Esophagus (tissue), 2 donors: ENCODE results near the gene ZMYM4. TPM values are rescaled to one million over a fixed set of nuclear protein-coding genes. Genes with fewer than 3 reads are reported as not detected.

ENCODE experiments used
- H3K27ac ChIP-seq, 2 donors: one replicate each; pipeline ENCODE4 v1.5.1; 2013; ENCODE audit warnings: low read depth in 2 of 2, mild to moderate bottlenecking in 2 of 2, inconsistent platforms in 1 of 2, low read length in 1 of 2, moderate library complexity in 1 of 2
- H3K27me3 ChIP-seq, 2 donors: one replicate each; pipeline ENCODE4 v1.6.1; 2013; ENCODE audit warnings: low read length in 2 of 2, control low read depth in 1 of 2, mild to moderate bottlenecking in 1 of 2; ENCODE audit not compliant: insufficient read depth in 2 of 2, control insufficient read depth in 1 of 2
- H3K36me3 ChIP-seq, 2 donors: one replicate each; pipeline ENCODE4 v1.6.1; 2013; ENCODE audit warnings: low read length in 1 of 2; ENCODE audit not compliant: control insufficient read depth in 2 of 2, insufficient read depth in 2 of 2
- H3K4me1 ChIP-seq, 2 donors: one replicate each; pipeline ENCODE4 v1.6.1; 2013; ENCODE audit warnings: low read length in 1 of 2; ENCODE audit not compliant: control insufficient read depth in 2 of 2, insufficient read depth in 2 of 2
- H3K4me3 ChIP-seq, 2 donors: one replicate each; pipeline ENCODE4 v1.5.1; 2013; ENCODE audit warnings: low read length in 2 of 2, mild to moderate bottlenecking in 2 of 2, low read depth in 1 of 2, moderate library complexity in 1 of 2
- H3K9me3 ChIP-seq, 2 donors: one replicate each; pipeline ENCODE4 v1.6.1; 2013; ENCODE audit warnings: mild to moderate bottlenecking in 2 of 2, low read depth in 1 of 2, low read length in 1 of 2, moderate library complexity in 1 of 2; ENCODE audit not compliant: control insufficient read depth in 2 of 2, insufficient read depth in 1 of 2
- WGBS, 2 donors: extraction: QIAGEN DNeasy Blood & Tissue Kit; methylation state at CpG; one replicate each; pipeline ENCODE4 v1.1.7; 2013; 5-methylcytosine and 5-hydroxymethylcytosine counted together
- polyA plus RNA-seq, 2 donors: library from polyadenylated mRNA; stranded (reverse); fragments of 200-250 nt; gene quantifications; one replicate each; pipeline ENCODE4 v1.2.3, GENCODE V29; 2013
- donor health status: healthy with polysubstance abuse.
- donor health status: Bipolar disorder and iron deficiency.

Gene ZMYM4
- polyA plus RNA-seq, 2 donors = 6.1 to 9.0 TPM

DNA sequence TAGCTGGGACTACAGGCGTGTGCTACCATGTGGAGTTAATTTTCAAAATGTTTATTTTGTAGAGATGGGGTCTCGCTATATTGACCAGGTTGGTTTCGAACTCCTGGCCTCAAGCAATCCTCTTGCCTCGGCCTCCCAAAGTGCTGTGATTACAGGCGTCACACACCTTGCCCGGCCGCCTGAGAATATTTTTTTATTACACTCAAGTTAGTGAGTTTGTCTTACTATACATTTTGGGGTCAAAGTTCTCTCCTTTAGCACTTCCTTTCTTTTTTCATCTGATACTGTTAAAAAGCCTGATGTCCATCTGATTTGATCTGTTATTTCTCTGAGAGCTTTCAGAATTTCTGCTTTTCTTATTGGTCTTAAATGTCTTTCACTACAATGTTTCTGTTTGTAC lies 159.9 kb downstream of the ZMYM4 start:
- 92 to 99% methylated on average over 7 of the region's 7 CpGs for whole genome bisulfite sequencing, 2 donors
- Histone ChIP-seq H3K27ac (no peak overlapping the region), H3K36me3 (peaks cover 1 to 8% of the 10 kb centered on the region in 2 donors), H3K27me3 (no peaks in the 10 kb centered on the region), H3K4me3 (no peak overlapping the region), H3K9me3 (no peaks in the 10 kb centered on the region), H3K4me1 (no peaks in the 10 kb centered on the region)

DNA sequence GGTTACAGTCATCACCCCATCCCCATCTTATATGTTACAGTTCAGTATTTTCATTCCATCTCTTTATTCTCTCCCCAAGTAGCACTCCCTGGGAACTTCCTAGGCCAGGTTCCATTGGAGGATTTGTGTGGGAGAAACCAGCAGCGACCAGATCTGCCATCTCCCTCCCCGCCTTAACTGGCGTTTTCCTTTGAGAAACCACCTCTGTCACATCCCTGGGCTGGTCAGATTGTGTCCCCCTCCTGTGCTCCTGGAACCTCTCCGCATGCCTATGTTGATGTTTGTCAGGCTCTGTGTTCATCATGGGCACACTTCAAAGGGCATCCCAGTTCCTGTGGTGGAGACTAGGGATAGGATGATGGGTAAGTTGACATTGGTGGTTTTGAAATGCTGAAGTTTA lies 162.3 kb downstream of the ZMYM4 start:
- 95 to 96% methylated on average over 4 of the region's 4 CpGs for WGBS, 2 donors
- no peak overlapping the region for H3K27ac ChIP-seq
- no peaks in the 10 kb centered on the region for H3K4me1 ChIP-seq
- H3K36me3 ChIP-seq = peaks cover 9 to 22% of the 10 kb centered on the region in 2 donors
- H3K9me3 ChIP-seq = no peaks in the 10 kb centered on the region
- H3K4me3 ChIP-seq = no peak overlapping the region
- H3K27me3 ChIP-seq = no peaks in the 10 kb centered on the region

DNA sequence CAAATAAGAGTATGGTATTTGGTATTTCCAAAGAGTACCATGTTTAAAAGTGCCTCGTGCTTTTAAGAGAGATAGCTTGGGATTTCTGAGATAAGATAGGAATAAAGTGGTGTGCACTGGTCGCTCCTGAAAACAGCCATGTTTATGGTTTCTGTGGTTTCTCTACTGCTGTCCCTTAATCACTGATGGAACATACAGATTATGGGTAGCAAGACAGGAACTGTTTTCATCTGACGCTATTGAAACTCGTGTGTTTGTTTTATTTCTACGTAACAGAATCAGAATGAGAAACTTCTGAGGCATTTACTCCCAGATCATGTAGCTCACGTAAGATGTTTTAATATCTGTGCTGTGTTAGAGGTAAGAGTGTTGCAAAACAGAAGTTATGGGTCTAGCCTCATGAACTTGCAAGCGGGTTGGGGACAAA lies 162.7 kb downstream of the ZMYM4 start:
- WGBS, 2 donors = 81 to 84% methylated on average over 7 of the region's 7 CpGs
- Histone ChIP-seq H3K27me3 (no peaks in the 10 kb centered on the region), H3K27ac (no peak overlapping the region), H3K9me3 (no peaks in the 10 kb centered on the region), H3K4me1 (no peaks in the 10 kb centered on the region), H3K36me3 (peaks cover 9 to 25% of the 10 kb centered on the region in 2 donors), H3K4me3 (no peak overlapping the region)

DNA sequence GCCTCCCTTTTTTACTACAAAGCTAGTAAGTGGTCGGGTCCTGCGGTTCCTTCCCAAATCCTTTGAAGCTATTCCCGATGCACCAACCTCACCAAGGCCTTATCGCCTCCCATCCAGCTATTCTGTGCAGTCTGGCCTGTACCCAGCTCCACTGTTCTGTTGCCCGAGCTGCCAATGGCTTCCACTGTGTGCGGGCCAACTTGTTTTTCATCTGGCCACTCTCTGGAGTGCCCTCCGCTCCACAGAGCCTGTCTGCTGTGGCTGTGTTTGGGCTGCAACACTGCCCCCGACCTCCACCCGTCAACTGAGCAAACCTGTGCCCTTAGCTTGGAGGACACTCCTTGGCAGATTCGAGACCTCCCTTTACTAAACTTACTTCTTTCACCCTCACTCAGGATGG lies 163.7 kb downstream of the ZMYM4 start:
- 95 to 96% methylated on average over 10 of the region's 10 CpGs for WGBS, 2 donors
- peaks cover 17 to 31% of the 10 kb centered on the region in 2 donors for H3K36me3 ChIP-seq

DNA sequence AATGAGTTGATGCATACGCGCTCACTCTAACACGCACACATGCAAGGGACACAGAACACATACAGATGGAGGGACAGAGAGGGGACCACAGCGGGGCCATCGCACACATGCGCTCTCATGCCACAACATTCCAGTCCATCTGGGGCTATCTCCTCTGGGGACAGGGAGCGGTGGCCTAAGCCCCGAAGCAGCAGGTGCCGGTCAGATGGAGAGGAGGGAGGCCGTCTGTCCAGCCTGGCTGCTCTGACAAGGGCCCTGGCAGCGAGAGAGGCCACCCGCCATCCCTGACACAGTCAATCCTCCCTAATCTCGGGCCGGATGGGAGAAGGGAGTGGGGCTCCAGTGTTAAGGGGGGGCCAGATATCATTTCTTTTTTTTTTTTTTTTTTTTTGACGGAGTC lies 165.2 kb downstream of the ZMYM4 start:
- Histone ChIP-seq H3K4me3 (no peak overlapping the region), H3K9me3 (no peaks in the 10 kb centered on the region), H3K4me1 (no peaks in the 10 kb centered on the region), H3K36me3 (peaks cover 18 to 31% of the 10 kb centered on the region in 2 donors), H3K27ac (no peak overlapping the region), H3K27me3 (no peaks in the 10 kb centered on the region)
- 96% methylated on average over 14 of the region's 15 CpGs for WGBS, 2 donors

More for the DNA sequence above, 163.7 kb downstream of the ZMYM4 start:
- Histone ChIP-seq H3K27me3 (no peaks in the 10 kb centered on the region), H3K27ac (no peak overlapping the region), H3K9me3 (no peaks in the 10 kb centered on the region), H3K4me1 (no peaks in the 10 kb centered on the region), H3K4me3 (no peak overlapping the region)

DNA sequence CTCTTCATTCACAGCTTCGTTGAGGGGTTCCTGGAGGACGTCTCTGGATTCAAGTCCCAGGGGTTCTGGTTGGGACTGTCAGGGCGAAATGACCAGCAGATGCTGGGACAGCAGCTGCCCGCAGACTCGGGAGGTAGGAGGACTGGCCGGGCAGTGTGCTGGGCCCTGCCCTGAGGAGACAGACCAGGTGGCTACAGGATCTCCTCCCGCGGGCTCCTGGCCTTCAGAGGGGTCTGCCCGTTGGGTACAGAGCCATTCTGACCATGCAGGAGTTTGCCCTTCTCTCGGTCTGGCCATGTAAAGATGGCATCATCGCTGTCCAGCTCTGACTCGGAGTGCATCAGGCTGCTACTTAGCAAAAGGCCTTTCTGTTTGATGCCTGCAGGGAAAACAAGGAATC lies 166.2 kb downstream of the ZMYM4 start:
- peaks cover 18 to 36% of the 10 kb centered on the region in 2 donors for H3K36me3 ChIP-seq
- H3K4me1 ChIP-seq = peaks cover 0 to 4% of the 10 kb centered on the region in 2 donors
- no peak overlapping the region for H3K4me3 ChIP-seq
- no peak overlapping the region for H3K27ac ChIP-seq
- 90 to 91% methylated on average over 12 of the region's 12 CpGs for WGBS, 2 donors
- no peaks in the 10 kb centered on the region for H3K27me3 ChIP-seq
- no peaks in the 10 kb centered on the region for H3K9me3 ChIP-seq

DNA sequence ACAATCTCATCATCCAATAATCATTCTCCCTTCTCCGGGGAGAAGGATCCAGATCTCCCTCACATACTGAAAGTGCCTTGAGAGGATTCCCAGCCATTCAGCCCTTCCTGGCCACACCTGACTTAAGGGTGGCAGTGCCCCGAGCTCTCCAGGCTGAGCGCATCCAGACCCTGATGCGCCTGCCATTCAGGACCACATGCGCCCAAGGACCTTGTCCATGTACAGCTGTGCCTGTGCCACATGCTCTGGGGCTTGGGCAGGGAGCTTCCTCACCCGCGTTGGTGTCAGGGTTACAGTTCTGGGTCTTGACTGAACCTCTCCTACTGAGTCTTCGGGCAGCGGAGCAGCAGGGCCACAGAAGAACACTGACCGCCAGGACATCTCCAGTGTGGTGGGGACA lies 167.6 kb downstream of the ZMYM4 start:
- Histone ChIP-seq H3K4me1 (peaks cover 8 to 14% of the 10 kb centered on the region in 2 donors), H3K27me3 (no peaks in the 10 kb centered on the region), H3K36me3 (peaks cover 28 to 43% of the 10 kb centered on the region in 2 donors), H3K4me3 (no peak overlapping the region), H3K9me3 (no peaks in the 10 kb centered on the region), H3K27ac (no peak overlapping the region)
- WGBS, 2 donors = 96% methylated on average over 10 of the region's 10 CpGs

DNA sequence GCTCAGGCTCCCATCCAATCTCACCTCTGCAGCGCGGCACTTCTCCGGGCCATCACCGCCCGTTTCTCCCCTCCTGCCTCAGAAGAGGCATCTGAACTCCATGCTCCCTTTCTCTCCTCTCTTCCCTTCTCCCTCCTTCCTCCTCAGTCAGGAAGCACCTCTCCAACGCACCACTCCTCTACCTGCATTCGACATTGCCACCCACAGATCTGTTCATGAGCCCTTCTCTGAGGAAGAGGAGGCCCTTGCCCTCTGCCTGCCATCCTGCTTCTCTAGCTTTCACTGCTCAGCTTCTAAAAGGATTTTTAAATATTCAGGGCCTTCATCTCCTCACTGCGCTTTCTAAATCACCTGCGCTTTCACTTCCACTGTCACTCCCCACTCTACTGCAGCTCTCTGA lies 168.7 kb downstream of the ZMYM4 start:
- WGBS, 2 donors = 95 to 96% methylated on average over 9 of the region's 9 CpGs
- Histone ChIP-seq H3K36me3 (peaks cover 31 to 42% of the 10 kb centered on the region in 2 donors), H3K27me3 (no peaks in the 10 kb centered on the region), H3K4me3 (no peak overlapping the region), H3K9me3 (no peaks in the 10 kb centered on the region), H3K27ac (no peak overlapping the region), H3K4me1 (peaks cover 8 to 15% of the 10 kb centered on the region in 2 donors)

DNA sequence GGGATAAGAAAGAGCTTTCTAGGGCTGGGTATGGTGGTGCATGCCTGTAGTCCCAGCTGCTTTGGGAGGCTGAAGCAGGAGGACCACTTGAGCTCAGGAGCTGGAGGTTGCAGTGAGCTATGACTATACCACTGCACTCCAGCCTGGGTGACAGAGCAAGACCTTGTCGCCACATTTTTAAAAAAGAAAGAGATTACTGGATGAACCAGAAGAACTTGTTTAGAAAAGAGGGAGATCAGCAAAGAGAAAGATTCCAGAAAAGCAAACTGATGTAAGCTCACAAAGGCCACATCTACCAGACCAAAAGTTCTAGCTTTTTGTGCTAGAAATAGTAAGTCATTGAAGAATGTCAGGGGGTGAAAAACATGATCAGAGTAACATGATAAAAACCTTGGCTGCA lies 171.1 kb downstream of the ZMYM4 start:
- Histone ChIP-seq H3K36me3 (peaks cover 26 to 40% of the 10 kb centered on the region in 2 donors), H3K4me1 (peaks cover 8 to 22% of the 10 kb centered on the region in 2 donors), H3K4me3 (no peak overlapping the region), H3K27ac (peak overlapping the region; percentile 61), H3K9me3 (no peaks in the 10 kb centered on the region), H3K27me3 (no peaks in the 10 kb centered on the region)
- WGBS, 2 donors = 62 to 64% methylated on average over 1 of the region's 1 CpG

DNA sequence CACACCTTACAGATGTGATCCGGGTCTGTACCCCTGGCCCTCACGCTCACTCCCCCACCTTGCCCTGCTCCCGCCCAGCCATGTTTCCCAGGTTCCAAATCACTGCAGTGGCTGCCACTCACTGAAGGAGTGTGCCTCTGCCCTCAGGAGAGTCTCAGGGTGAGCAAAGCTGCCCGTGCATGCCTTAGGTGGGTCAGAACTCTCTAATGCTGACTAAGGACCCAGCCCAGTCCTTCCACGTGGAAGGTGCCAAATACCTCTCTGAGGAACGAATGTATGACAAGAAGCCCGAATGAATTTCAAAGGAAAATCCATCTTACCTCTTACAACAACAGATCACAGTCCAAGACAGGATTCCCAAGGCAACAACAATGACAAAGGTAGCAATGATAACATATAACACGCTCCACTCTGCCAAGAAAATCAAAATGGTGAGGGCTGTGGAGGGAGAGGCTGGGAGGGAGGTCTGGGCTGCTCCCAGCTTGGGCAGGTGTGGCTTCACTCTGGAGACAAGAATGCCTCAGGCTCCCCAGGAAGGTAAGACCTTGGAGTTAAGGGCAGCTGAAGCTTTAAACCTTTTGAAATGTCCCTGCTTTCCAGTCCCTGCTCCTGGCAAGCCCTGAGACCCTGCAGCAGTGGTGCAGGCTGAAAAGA lies 173.5 kb downstream of the ZMYM4 start:
- Histone ChIP-seq H3K9me3 (no peaks in the 10 kb centered on the region), H3K4me3 (no peak overlapping the region), H3K4me1 (peaks cover 8 to 22% of the 10 kb centered on the region in 2 donors), H3K27me3 (no peaks in the 10 kb centered on the region), H3K27ac (peak overlapping the region; percentile 79 to 80), H3K36me3 (peaks cover 27 to 30% of the 10 kb centered on the region in 2 donors)
- 57 to 67% methylated on average over 8 of the region's 8 CpGs for WGBS, 2 donors
